ENCODE results near the gene MAMLD1. TPM values are rescaled to one million over a fixed set of nuclear protein-coding genes. Genes with fewer than 3 reads are reported as not detected.

The MAMLD1 gene
- total and polyA plus RNA-seq, 4 donors, result 1.9 to 6.7 (median 2.8) TPM

- H3K4me3 ChIP-seq, result peak overlapping the region; percentile 47
- H3K9ac ChIP-seq (ENCODE audit: insufficient read depth in 1 of 2, low read length in 2 of 2), result peak overlapping the region in 1 of 2 donors; percentile 43
- ATAC-seq (ENCODE audit: insufficient read depth, low FRiP score) (no peak), DNase-seq (peak; percentile 18 to 23 (median 22))
- H3K4me1 ChIP-seq (ENCODE audit: control insufficient read depth in 5 of 5, insufficient read depth in 5 of 5, low read length in 5 of 5), result peaks cover 0 to 22% (median 0%) of the 10 kb centered on the region in 5 donors
- H3K9me3 ChIP-seq (ENCODE audit: control insufficient read depth in 4 of 4, insufficient read depth in 3 of 4, low read length in 3 of 4), result peaks cover 0 to 4% (median 0%) of the 10 kb centered on the region in 4 donors
- WGBS, 2 donors, result 0 to 37% methylated on average over 33 to 66 of the region's 66 CpGs
- H3K27ac ChIP-seq (ENCODE audit: low read depth in 1 of 2, low read length in 1 of 2), result peak overlapping the region; percentile 23 to 52
- TF ChIP-seq, protein P1, sequence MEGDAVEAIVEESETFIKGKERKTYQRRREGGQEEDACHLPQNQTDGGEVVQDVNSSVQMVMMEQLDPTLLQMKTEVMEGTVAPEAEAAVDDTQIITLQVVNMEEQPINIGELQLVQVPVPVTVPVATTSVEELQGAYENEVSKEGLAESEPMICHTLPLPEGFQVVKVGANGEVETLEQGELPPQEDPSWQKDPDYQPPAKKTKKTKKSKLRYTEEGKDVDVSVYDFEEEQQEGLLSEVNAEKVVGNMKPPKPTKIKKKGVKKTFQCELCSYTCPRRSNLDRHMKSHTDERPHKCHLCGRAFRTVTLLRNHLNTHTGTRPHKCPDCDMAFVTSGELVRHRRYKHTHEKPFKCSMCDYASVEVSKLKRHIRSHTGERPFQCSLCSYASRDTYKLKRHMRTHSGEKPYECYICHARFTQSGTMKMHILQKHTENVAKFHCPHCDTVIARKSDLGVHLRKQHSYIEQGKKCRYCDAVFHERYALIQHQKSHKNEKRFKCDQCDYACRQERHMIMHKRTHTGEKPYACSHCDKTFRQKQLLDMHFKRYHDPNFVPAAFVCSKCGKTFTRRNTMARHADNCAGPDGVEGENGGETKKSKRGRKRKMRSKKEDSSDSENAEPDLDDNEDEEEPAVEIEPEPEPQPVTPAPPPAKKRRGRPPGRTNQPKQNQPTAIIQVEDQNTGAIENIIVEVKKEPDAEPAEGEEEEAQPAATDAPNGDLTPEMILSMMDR (IDR thresholded peaks at IDR 0.05; ENCODE audit: control extremely low read depth, extremely low read depth), result no peak
- H3K36me3 ChIP-seq (ENCODE audit: control insufficient read depth in 4 of 4, insufficient read depth in 4 of 4, low read length in 4 of 4), result no peaks in the 10 kb centered on the region
- H3K27me3 ChIP-seq (ENCODE audit: control insufficient read depth in 3 of 3, insufficient read depth in 3 of 3, low read length in 2 of 3), result peaks cover 5 to 18% (median 6%) of the 10 kb centered on the region in 3 donors
Measured at GRCh38 chrX:150364347-150365050, 1.4 kb downstream of the MAMLD1 start.

DNA sequence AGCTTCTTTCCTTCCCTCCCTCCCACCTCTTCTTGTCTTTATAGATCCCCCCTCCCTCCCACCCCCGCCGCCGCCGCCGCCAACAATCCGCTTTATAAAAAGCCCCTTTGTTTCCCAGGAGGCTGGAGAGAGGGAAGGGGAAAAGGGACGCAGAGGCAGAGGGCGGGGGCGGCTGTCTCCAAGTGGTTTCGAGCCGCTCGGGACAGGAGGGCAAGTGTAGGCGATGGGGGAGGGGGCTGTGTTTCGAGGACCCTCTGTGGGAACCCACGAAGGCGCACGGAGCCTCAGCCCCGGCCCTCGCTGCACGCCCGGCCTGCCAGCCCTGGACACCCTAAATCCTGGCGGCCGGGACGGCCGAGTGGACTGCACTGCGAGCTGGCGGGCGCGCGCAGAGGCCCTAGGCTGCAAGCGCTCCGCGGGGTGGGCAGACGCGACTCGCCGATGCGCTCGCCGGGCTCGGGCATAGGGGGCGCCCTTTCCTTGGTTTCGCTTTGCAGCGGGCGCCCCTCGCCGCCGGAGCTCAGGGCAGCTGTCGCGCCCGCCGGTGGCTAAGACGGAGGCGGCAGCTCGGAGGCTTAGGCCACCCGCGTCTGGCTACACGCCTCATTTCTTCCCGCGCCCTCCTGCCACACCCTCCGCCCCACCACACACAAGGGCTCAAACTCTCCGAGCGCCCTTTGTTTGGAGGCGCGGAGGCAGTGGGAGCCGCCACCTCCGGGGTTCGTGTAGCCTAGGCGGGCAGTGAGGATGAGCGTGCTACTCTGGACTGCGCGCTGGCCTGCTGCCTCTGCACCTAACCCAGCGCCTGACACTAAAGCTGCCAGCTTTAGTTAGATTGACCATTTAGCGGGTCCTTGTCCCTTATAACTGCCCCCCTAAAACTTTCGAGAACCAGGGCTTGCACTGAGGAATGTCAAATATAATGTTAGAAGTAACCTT lies 2.2 kb downstream of the MAMLD1 start:
- Histone ChIP-seq H3K4me3 (peak overlapping the region; percentile 36), H3K4me1 (ENCODE audit: control insufficient read depth in 5 of 5, insufficient read depth in 5 of 5, low read length in 5 of 5) (peaks cover 0 to 22% (median 0%) of the 10 kb centered on the region in 5 donors), H3K27ac (ENCODE audit: low read depth in 1 of 2, low read length in 1 of 2) (peak overlapping the region in 1 of 2 donors; percentile 59), H3K9ac (ENCODE audit: insufficient read depth in 1 of 2, low read length in 2 of 2) (peak overlapping the region; percentile 1 to 28), H3K9me3 (ENCODE audit: control insufficient read depth in 4 of 4, insufficient read depth in 3 of 4, low read length in 3 of 4) (peaks cover 0 to 4% (median 0%) of the 10 kb centered on the region in 4 donors), H3K36me3 (ENCODE audit: control insufficient read depth in 4 of 4, insufficient read depth in 4 of 4, low read length in 4 of 4) (no peaks in the 10 kb centered on the region), H3K27me3 (ENCODE audit: control insufficient read depth in 3 of 3, insufficient read depth in 3 of 3, low read length in 2 of 3) (peaks cover 5 to 18% (median 6%) of the 10 kb centered on the region in 3 donors)
- ATAC-seq (ENCODE audit: insufficient read depth, low FRiP score) (peak; percentile 25), DNase-seq (peak; percentile 76 to 86 (median 85))
- TF ChIP-seq, protein P1 (IDR thresholded peaks at IDR 0.05; ENCODE audit: control extremely low read depth, extremely low read depth), result peak; percentile 26
- WGBS, 2 donors, result 2 to 34% methylated on average over 17 to 75 of the region's 75 CpGs

DNA sequence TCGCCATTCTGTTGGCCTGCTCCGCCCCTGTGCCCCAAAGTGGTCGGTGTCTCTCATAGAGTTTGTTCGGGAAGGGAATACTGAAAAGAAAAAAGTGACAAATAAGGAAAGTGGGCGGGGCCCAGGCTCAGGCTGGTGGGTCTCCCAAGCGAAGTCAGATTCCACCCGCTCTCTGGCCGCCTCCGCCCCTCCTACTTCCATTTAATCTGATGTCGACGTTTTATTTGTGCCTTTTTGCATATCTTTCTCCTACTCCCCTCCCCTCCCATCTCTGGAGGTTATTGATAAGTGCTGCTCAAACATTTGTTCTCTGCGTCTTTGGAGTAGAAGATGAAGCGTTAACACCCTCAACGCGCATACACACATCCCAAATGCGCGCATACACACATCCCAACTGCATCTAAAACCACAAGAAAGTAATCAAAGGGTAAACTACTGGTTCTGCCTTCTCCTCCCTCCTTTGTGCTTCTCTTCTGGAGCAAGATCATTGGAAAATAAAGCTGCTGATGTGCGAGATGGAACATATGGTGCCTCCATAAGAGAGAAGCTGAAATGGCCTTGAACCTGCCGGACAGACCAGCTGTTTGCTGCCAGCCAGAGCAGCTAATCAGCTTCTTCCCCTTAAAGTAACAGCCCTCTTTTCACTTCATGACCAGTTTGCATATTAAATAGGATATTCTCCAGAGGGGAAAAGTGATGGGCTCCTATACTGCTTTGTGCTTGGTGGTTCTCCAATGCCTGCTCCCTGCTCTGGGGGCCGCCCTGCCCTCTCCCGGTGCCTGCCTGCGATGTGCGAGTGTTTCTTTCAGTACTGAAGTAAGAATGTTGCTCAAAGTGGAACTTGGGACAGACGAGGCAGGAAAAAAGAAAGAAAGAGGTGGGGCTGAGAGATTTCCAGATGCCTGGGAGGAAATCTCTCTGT lies 3.1 kb downstream of the MAMLD1 start:
- 3 to 30% methylated on average over 24 of the region's 24 CpGs for whole genome bisulfite sequencing, 2 donors
- peak; percentile 86 to 95 (median 94) for DNase-seq
- Histone ChIP-seq H3K4me1 (ENCODE audit: control insufficient read depth in 5 of 5, insufficient read depth in 5 of 5, low read length in 5 of 5) (peaks cover 0 to 20% (median 0%) of the 10 kb centered on the region in 5 donors), H3K9me3 (ENCODE audit: control insufficient read depth in 4 of 4, insufficient read depth in 3 of 4, low read length in 3 of 4) (peaks cover 0 to 4% (median 0%) of the 10 kb centered on the region in 4 donors), H3K4me3 (no peak overlapping the region), H3K9ac (ENCODE audit: insufficient read depth in 1 of 2, low read length in 2 of 2) (peak overlapping the region; percentile 14 to 28), H3K36me3 (ENCODE audit: control insufficient read depth in 4 of 4, insufficient read depth in 4 of 4, low read length in 4 of 4) (no peaks in the 10 kb centered on the region), H3K27ac (ENCODE audit: low read depth in 1 of 2, low read length in 1 of 2) (peak overlapping the region; percentile 23 to 64), H3K27me3 (ENCODE audit: control insufficient read depth in 3 of 3, insufficient read depth in 3 of 3, low read length in 2 of 3) (peaks cover 0 to 9% (median 5%) of the 10 kb centered on the region in 3 donors)
- no peak for ATAC-seq (ENCODE audit: insufficient read depth, low FRiP score)
- TF ChIP-seq, protein P1 (IDR thresholded peaks at IDR 0.05; ENCODE audit: control extremely low read depth, extremely low read depth), result no peak

Data from lung (tissue), 12 donors.